ENCODE results near the gene LCLAT1.

LCLAT1 gene

DNA sequence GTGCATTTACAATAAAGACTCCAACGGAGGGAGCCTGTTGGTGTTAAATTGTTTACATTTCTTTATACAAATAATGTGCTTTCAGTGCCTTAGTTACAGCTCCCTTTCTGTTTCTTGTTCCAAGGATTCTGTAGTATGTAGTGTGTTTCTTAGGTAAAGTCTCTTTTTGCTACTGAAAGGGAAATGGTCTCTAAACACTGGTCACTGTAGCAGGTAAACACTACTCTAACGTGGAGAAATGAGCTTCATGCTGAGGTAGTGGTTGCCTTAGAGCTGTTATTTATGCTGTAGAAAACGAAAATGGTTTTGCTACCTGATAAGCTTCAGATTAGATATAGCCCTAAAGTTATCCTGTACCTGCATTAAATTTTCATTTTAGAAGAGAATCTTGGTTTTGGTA, 196.6 kb downstream of the LCLAT1 start:
- Histone ChIP-seq H3K36me3 (ENCODE audit: control insufficient read depth in 2 of 2, insufficient read depth in 1 of 2, low read length in 2 of 2) (peaks cover 5 to 11% of the 10 kb centered on the region in 2 experiments; a peak in 2 of 3 replicates), H3K9me3 (ENCODE audit: control insufficient read depth, insufficient read depth, low read depth, low read length) (no peaks in the 10 kb centered on the region), H3K4me1 (ENCODE audit: control insufficient read depth, insufficient read depth, low read length) (no peaks in the 10 kb centered on the region), H3K27ac (ENCODE audit: extremely low read depth, low read depth, low read length) (no peak overlapping the region), H3K4me3 (ENCODE audit: low read depth, low read length) (no peak overlapping the region)
- TF ChIP-seq, protein P1, sequence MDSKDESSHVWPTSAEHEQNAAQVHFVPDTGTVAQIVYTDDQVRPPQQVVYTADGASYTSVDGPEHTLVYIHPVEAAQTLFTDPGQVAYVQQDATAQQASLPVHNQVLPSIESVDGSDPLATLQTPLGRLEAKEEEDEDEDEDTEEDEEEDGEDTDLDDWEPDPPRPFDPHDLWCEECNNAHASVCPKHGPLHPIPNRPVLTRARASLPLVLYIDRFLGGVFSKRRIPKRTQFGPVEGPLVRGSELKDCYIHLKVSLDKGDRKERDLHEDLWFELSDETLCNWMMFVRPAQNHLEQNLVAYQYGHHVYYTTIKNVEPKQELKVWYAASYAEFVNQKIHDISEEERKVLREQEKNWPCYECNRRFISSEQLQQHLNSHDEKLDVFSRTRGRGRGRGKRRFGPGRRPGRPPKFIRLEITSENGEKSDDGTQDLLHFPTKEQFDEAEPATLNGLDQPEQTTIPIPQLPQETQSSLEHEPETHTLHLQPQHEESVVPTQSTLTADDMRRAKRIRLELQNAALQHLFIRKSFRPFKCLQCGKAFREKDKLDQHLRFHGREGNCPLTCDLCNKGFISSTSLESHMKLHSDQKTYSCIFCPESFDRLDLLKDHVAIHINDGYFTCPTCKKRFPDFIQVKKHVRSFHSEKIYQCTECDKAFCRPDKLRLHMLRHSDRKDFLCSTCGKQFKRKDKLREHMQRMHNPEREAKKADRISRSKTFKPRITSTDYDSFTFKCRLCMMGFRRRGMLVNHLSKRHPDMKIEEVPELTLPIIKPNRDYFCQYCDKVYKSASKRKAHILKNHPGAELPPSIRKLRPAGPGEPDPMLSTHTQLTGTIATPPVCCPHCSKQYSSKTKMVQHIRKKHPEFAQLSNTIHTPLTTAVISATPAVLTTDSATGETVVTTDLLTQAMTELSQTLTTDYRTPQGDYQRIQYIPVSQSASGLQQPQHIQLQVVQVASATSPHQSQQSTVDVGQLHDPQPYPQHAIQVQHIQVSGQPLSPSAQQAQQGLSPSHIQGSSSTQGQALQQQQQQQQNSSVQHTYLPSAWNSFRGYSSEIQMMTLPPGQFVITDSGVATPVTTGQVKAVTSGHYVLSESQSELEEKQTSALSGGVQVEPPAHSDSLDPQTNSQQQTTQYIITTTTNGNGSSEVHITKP (tag by site-specific recombination; IDR thresholded peaks at IDR 0.05), result no peak
- ChIA-PET POLR2A (no interaction called here), CTCF (no interaction called here)

GRCh38 chr2:30645081-30645744, 198.2 kb downstream of the LCLAT1 start:
- Histone ChIP-seq H3K36me3 (ENCODE audit: control insufficient read depth in 2 of 2, insufficient read depth in 1 of 2, low read length in 2 of 2) (peaks cover 5 to 6% of the 10 kb centered on the region in 2 experiments; a peak in 2 of 3 replicates), H3K9me3 (ENCODE audit: control insufficient read depth, insufficient read depth, low read depth, low read length) (no peaks in the 10 kb centered on the region), H3K27ac (ENCODE audit: extremely low read depth, low read depth, low read length) (no peak overlapping the region), H3K4me1 (ENCODE audit: control insufficient read depth, insufficient read depth, low read length) (no peaks in the 10 kb centered on the region), H3K4me3 (ENCODE audit: low read depth, low read length) (no peak overlapping the region)
- POLR2A ChIA-PET, result no interaction called here
- TF ChIP-seq ZNF600 (tag by site-specific recombination; IDR thresholded peaks at IDR 0.05) (0 out of 2 replicates have a peak, but pooled peaks have one; percentile 14), ZBTB7A (tag by site-specific recombination; IDR thresholded peaks at IDR 0.05; ENCODE audit: low read depth) (no peak)
- CTCF ChIA-PET, result interaction anchor here (1.5 kb wide), 1 partner anchor 480 kb away, joined by 4 read pairs; no protein-coding TSS in a partner anchor

DNA sequence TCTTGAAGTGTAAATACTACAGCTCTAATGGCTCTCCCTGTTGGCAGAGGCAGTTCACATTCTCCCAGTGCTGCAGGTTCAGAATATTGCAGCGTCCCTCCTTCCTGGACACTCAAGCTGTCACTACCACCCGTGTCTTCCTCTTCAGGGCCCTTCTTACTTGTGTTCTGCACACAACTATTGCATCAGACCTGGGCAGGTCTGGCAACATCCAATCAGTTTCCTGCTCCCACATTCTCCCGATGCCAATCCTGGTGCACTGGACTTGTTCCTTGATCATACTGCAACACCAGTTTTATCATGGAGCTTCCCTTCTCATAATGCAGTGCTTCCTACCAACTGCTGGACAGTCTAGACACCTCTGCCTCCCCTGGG, 198.7 kb downstream of the LCLAT1 start:
- Histone ChIP-seq H3K27ac (ENCODE audit: extremely low read depth, low read depth, low read length) (no peak overlapping the region), H3K4me1 (ENCODE audit: control insufficient read depth, insufficient read depth, low read length) (no peaks in the 10 kb centered on the region), H3K4me3 (ENCODE audit: low read depth, low read length) (no peak overlapping the region), H3K9me3 (ENCODE audit: control insufficient read depth, insufficient read depth, low read depth, low read length) (no peaks in the 10 kb centered on the region), H3K36me3 (ENCODE audit: control insufficient read depth in 2 of 2, insufficient read depth in 1 of 2, low read length in 2 of 2) (peaks cover 0 to 3% of the 10 kb centered on the region in 2 experiments; a peak in 1 of 3 replicates)
- ChIA-PET CTCF (interaction anchor here (0.7 to 1.5 kb wide), 3 partner anchors 62 to 633 kb away, joined by 3 to 4 read pairs (median 3); no protein-coding TSS in a partner anchor), POLR2A (no interaction called here)
- no peak for TF ChIP-seq ZNF521 (tag by site-specific recombination; IDR thresholded peaks at IDR 0.05)
- no peak for TF ChIP-seq ZNF596 (tag by site-specific recombination; IDR thresholded peaks at IDR 0.05)
- TF ChIP-seq ZNF146 (tag by site-specific recombination; IDR thresholded peaks at IDR 0.05), result no peak
- TF ChIP-seq GLI4 (tag by site-specific recombination; IDR thresholded peaks at IDR 0.05), result no peak
- TF ChIP-seq ZNF302 (tag by site-specific recombination; IDR thresholded peaks at IDR 0.05; ENCODE audit: low read depth), result no peak
- TF ChIP-seq ZNF707 (tag by site-specific recombination; IDR thresholded peaks at IDR 0.05), result no peak

- no peaks in the 10 kb centered on the region for H3K9me3 ChIP-seq (ENCODE audit: control insufficient read depth, insufficient read depth, low read depth, low read length)
- POLR2A ChIA-PET, result no interaction called here
- TF ChIP-seq ZNF621 (tag by site-specific recombination; IDR thresholded peaks at IDR 0.05) (no peak), SETDB1 (IDR thresholded peaks at IDR 0.05; ENCODE audit: insufficient read length, low read length) (no peak), ZNF639 (tag by site-specific recombination; IDR thresholded peaks at IDR 0.05) (no peak), ZNF623 (tag by site-specific recombination; IDR thresholded peaks at IDR 0.05) (no peak), ZFP69B (tag by site-specific recombination; IDR thresholded peaks at IDR 0.05) (no peak), ZNF350 (tag by site-specific recombination; IDR thresholded peaks at IDR 0.05) (no peak), ZNF362 (tag by site-specific recombination; IDR thresholded peaks at IDR 0.05) (no peak), ZNF664 (tag by site-specific recombination; IDR thresholded peaks at IDR 0.05) (no peak), GLIS2 (tag by site-specific recombination; IDR thresholded peaks at IDR 0.05) (no peak), KLF1 (tag by site-specific recombination; IDR thresholded peaks at IDR 0.05) (no peak)
- TF ChIP-seq, protein P2, sequence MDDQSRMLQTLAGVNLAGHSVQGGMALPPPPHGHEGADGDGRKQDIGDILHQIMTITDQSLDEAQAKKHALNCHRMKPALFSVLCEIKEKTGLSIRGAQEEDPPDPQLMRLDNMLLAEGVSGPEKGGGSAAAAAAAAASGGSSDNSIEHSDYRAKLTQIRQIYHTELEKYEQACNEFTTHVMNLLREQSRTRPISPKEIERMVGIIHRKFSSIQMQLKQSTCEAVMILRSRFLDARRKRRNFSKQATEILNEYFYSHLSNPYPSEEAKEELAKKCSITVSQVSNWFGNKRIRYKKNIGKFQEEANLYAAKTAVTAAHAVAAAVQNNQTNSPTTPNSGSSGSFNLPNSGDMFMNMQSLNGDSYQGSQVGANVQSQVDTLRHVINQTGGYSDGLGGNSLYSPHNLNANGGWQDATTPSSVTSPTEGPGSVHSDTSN (CRISPR knock-in tag; IDR thresholded peaks at IDR 0.05), result no peak
These were observed 200.9 kb downstream of the LCLAT1 start for GRCh38 chr2:30647752-30648457.

More at GRCh38 chr2:30647752-30648457, 200.9 kb downstream of the LCLAT1 start:
- Histone ChIP-seq H3K36me3 (ENCODE audit: control insufficient read depth in 2 of 2, insufficient read depth in 1 of 2, low read length in 2 of 2) (no peaks in the 10 kb centered on the region), H3K4me1 (ENCODE audit: control insufficient read depth, insufficient read depth, low read length) (no peaks in the 10 kb centered on the region), H3K27ac (ENCODE audit: extremely low read depth, low read depth, low read length) (no peak overlapping the region), H3K4me3 (ENCODE audit: low read depth, low read length) (no peak overlapping the region)
- CTCF ChIA-PET, result interaction anchor here (0.7 kb wide), 1 partner anchor 43 kb away, joined by 3 read pairs; no protein-coding TSS in a partner anchor

All from HEK293 (cell line).